BJ (cell line): ENCODE data around the gene ANO9. TPM values are rescaled to one million over a fixed set of nuclear protein-coding genes. Genes with fewer than 3 reads are reported as not detected.

ENCODE experiments used
- CTCF ChIA-PET: fragments of 350-600 bp; formaldehyde crosslinking; extraction: SDS; loops from one replicate; lab custom pipeline; 2021; ENCODE audit warnings: antibody characterized with exemption, inconsistent platforms; lab: Yijun Ruan, JAX
- POLR2A ChIA-PET: fragments of 300-600 bp; sonication (Branson Sonifier 250); formaldehyde crosslinking; extraction: SDS; loops from one replicate; lab custom pipeline; 2021; ENCODE audit warnings: antibody characterized with exemption; lab: Charles Lee
- DNase-seq: peaks from one replicate; pipeline ENCODE4 v3.0.0-alpha.2; 2011; ENCODE audit warnings: low read depth
- H3K27me3 ChIP-seq: 2 replicates; pipeline ENCODE4 v1.6.0; 2011; ENCODE audit warnings: low read length; ENCODE audit not compliant: control insufficient read depth, insufficient read depth
- H3K36me3 ChIP-seq: 2 replicates; pipeline ENCODE4 v1.5.1; 2011; ENCODE audit warnings: low read length; ENCODE audit not compliant: control insufficient read depth, insufficient read depth
- H3K4me3 ChIP-seq: 2 replicates; pipeline ENCODE4 v1.5.1; 2011; ENCODE audit warnings: low read depth, mild to moderate bottlenecking, control low read depth, low read length
- CTCF ChIP-seq: IDR thresholded peaks from 2 replicates; pipeline ENCODE4 v1.5.1; 2011; ENCODE audit warnings: low read depth, mild to moderate bottlenecking, control low read depth, inconsistent platforms, low read length, moderate library complexity; ENCODE audit not compliant: insufficient read depth
- polyA plus RNA-seq: library from polyadenylated mRNA; depleted of rRNA; stranded (reverse); fragments of >200 nt; gene quantifications from 2 replicates; pipeline ENCODE4 v1.2.3, GENCODE V29; 2011

ANO9 gene
- polyA plus RNA-seq, 1 experiment, result not detected

GRCh38 chr11:474914-475506 is 33.2 kb upstream of the ANO9 start:
- H3K36me3 ChIP-seq, result peaks cover 2% of the 10 kb centered on the region
- ChIA-PET POLR2A (interaction anchor here (0.6 kb wide), 1 partner anchor 19 kb away, joined by 4 read pairs; no protein-coding TSS in a partner anchor), CTCF (no interaction called here)
- no peak overlapping the region for H3K4me3 ChIP-seq
- TF ChIP-seq CTCF, result no peak
- no peaks in the 10 kb centered on the region for H3K27me3 ChIP-seq
- no peak for DNase-seq

GRCh38 chr11:473962-474785 is 32.4 kb upstream of the ANO9 start:
- POLR2A ChIA-PET, result interaction anchor here (0.6 kb wide), 1 partner anchor 18 kb away, joined by 4 read pairs; no protein-coding TSS in a partner anchor
- Histone ChIP-seq H3K27me3 (no peaks in the 10 kb centered on the region), H3K4me3 (no peak overlapping the region), H3K36me3 (no peaks in the 10 kb centered on the region; the same call in none of the 2 replicates)
- TF ChIP-seq CTCF, result no peak
- CTCF ChIA-PET, result interaction anchor here (1.3 kb wide), 1 partner anchor 26 kb away, joined by 3 read pairs; no protein-coding TSS in a partner anchor
- no peak for DNase-seq

- no peak overlapping the region for H3K4me3 ChIP-seq
- no peaks in the 10 kb centered on the region; the same call in none of the 2 replicates for H3K36me3 ChIP-seq
- CTCF ChIA-PET, result interaction anchor here (1.3 kb wide), 1 partner anchor 25 kb away, joined by 3 read pairs; no protein-coding TSS in a partner anchor
- TF ChIP-seq CTCF, result no peak
- POLR2A ChIA-PET, result no interaction called here
- no peaks in the 10 kb centered on the region for H3K27me3 ChIP-seq
- DNase-seq, result no peak
Observed at GRCh38 chr11:473415-473814, 31.6 kb upstream of the ANO9 start.

- no peak for DNase-seq
- Histone ChIP-seq H3K36me3 (no peaks in the 10 kb centered on the region; the same call in none of the 2 replicates), H3K27me3 (no peaks in the 10 kb centered on the region), H3K4me3 (no peak overlapping the region)
- no peak for TF ChIP-seq CTCF
- ChIA-PET CTCF (no interaction called here), POLR2A (no interaction called here)
Observed at GRCh38 chr11:472816-473215, 31.0 kb upstream of the ANO9 start.

- TF ChIP-seq CTCF, result no peak
- Histone ChIP-seq H3K4me3 (no peak overlapping the region), H3K36me3 (no peaks in the 10 kb centered on the region; the same call in none of the 2 replicates), H3K27me3 (no peaks in the 10 kb centered on the region)
- no peak for DNase-seq
- CTCF ChIA-PET, result no interaction called here
- POLR2A ChIA-PET, result no interaction called here
Observed at GRCh38 chr11:472272-472671, 30.5 kb upstream of the ANO9 start.
